ENCODE measurements around the gene SRA1.

- no peak for TF ChIP-seq CTCF (IDR thresholded peaks at IDR 0.05; ENCODE audit: insufficient read depth, low read length)
- TF ChIP-seq POLR2AphosphoS5 (IDR thresholded peaks at IDR 0.05; ENCODE audit: low read depth), result no peak
- no peak for TF ChIP-seq REST (IDR thresholded peaks at IDR 0.05; ENCODE audit: insufficient replicate concordance, low read depth)
Measured at GRCh38 chr5:140545606-140546005, 11.7 kb downstream of the SRA1 start.

All from HL-60 (cell line).